Loucy (cell line): ENCODE measurements around the gene ATG16L2.

Experiments used
- EZH2phosphoT487 ChIP-seq: fragments of 200-600 bp; IDR thresholded peaks from 2 replicates; pipeline ENCODE4 v1.6.1; 2018; ENCODE audit warnings: antibody characterized with exemption, mild to moderate bottlenecking, moderate library complexity, borderline replicate concordance
- TF ChIP-seq, protein P1 (sequence below): fragments of 200-600 bp; sonication (generic); conservative IDR thresholded peaks from 2 replicates; pipeline ENCODE4 v1.5.1; 2014; ENCODE audit warnings: mild to moderate bottlenecking, antibody characterized with exemption, low read length

DNA sequence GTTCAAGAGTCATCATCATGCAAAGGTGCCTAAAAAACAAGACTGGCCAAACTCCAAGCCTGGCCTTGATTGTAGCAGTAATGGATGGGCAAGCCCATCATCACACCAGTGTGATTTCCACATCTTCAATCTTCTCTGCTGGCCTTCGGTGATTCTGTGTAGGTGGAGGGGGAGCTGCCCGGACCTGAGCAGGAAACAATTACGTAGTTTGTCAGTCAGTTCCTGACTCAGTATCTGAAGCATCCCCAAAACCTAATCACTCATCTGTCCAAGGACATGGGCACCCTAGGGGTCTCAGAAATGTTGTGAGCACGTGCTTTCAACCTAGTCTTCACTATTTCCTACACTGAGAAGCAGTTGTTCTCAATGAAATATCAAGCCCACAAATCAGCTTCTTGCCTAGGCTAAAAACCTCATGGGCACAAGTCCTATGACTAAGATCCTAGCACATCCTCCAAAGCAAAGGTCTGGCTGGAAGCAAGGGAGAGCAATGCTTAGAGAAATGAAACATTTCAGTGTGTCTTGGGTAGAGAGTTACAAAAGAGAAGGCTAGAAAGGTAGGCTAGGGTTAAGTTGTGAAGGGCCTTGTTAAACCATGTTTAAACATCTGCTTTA, 24.6 kb downstream of the ATG16L2 start:
- TF ChIP-seq, protein P1, sequence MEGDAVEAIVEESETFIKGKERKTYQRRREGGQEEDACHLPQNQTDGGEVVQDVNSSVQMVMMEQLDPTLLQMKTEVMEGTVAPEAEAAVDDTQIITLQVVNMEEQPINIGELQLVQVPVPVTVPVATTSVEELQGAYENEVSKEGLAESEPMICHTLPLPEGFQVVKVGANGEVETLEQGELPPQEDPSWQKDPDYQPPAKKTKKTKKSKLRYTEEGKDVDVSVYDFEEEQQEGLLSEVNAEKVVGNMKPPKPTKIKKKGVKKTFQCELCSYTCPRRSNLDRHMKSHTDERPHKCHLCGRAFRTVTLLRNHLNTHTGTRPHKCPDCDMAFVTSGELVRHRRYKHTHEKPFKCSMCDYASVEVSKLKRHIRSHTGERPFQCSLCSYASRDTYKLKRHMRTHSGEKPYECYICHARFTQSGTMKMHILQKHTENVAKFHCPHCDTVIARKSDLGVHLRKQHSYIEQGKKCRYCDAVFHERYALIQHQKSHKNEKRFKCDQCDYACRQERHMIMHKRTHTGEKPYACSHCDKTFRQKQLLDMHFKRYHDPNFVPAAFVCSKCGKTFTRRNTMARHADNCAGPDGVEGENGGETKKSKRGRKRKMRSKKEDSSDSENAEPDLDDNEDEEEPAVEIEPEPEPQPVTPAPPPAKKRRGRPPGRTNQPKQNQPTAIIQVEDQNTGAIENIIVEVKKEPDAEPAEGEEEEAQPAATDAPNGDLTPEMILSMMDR = no peak
- no peak for TF ChIP-seq EZH2phosphoT487
